ENCODE data around the gene GNAQ.

DNA sequence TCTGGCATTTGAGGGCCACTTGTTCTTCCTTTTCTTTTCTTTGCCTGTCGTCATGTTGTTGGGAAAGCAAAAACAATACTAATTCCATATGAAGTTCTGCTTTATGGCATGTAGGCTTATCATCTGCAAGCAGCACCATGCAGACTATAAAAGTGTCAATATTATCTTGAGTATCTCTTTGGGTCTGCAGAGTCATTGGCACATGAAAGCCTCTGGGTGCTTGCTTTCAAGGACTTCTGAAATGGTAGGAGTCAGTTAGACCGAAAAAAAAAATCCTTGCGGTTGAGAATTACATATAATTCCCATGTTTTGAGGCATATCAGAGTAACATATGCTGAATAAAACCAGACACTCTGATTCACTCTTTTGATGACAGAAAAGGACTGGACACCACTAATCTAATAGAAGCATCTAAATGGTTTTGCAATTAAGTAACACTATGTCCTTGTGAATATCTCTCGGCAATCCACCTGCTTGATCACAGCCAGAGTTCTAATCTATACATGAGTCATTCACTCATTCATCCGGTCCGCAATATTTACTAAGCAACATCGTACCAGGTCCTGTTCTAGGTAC is 44.4 kb downstream of the GNAQ start:
- TF ChIP-seq CTCF (IDR thresholded peaks at IDR 0.05; ENCODE audit: poor library complexity) (no peak), EZH2phosphoT487 (IDR thresholded peaks at IDR 0.05; ENCODE audit: low read depth, severe bottlenecking, unreplicated experiment) (no peak)
